ENCODE data around the gene LUZP1.

- TF ChIP-seq CTCF (IDR thresholded peaks at IDR 0.05) = no peak
- TF ChIP-seq POLR2A (IDR thresholded peaks at IDR 0.05) = no peak
These were observed 69.5 kb downstream of the LUZP1 start for GRCh38 chr1:23099171-23099536.
